Measurements from ENCODE around the gene TLR2. TPM values are rescaled to one million over a fixed set of nuclear protein-coding genes. Genes with fewer than 3 reads are reported as not detected.

The TLR2 gene
- total RNA-seq, 1 donor from 2014 or later: 81.6 TPM

DNA sequence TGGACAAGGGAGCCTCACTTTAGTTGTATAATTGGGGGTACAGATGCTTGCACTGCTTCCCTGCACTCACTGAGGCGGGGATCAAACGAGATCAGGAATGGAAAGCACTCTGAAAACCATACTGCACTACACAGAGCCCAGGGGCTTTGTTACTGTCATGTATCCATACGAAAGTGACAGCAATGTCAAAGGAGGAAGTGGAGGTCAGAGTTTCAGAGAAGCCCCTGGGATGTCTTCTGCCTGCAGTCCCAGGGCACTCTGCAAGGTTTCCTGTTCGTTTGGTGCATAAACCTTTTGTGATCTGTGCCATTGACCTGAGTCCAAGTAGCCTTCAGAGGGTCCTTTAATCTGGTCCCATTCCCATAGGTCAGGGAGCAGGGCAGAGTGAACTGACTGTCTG, 44.6 kb downstream of the TLR2 start:
- DNase-seq (ENCODE audit: low spot score): no peak

DNA sequence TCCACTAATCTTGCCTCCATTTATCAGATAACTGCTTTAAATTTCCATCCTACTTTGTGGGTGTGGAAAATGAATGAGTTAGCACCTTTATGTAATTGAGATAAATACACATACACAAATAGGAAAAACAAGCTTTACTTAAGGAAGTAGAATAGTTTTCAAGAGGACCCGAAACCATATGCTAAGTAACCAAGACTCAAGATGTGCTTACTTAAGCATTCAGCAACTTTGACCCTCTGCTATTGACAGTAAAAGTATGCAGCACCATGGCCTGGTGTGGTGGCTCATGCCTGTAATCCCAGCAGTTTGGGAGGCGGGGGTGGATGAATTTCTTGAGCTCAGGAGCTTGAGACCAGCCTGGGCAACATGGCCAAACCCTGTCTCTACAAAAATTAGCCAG, 45.8 kb downstream of the TLR2 start:
- DNase-seq (ENCODE audit: low spot score): no peak

GRCh38 chr4:153731239-153731638, 47.2 kb downstream of the TLR2 start:
- no peak for DNase-seq (ENCODE audit: low spot score)

GRCh38 chr4:153733751-153734448, 49.8 kb downstream of the TLR2 start:
- no peak for DNase-seq (ENCODE audit: low spot score)

DNA sequence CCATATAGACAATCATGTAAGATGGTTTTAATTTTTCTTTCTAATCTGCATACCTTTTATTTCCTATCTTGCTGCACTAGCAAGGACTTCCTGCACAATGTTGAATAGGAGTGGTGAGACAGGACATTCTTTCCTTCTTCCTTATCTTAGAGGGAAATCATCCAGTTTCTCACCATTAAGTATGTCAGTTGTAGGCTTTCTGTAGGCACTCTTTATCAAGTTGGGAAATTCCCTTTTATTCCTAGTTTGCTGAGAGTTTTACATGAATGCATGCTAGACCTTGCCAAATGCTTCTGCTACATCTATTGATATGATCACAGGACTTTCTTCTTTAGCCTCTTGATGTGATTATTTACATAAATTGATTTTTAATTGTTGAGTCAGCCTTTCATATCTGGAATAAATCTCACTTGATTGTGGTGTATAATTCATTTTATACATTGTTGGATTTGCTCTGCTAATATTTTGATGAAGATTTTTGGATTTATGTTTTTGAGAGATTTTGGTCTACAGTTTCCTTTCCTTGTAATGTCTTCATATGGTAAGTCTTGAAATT, 51.9 kb downstream of the TLR2 start:
- DNase-seq (ENCODE audit: low spot score): no peak

DNA sequence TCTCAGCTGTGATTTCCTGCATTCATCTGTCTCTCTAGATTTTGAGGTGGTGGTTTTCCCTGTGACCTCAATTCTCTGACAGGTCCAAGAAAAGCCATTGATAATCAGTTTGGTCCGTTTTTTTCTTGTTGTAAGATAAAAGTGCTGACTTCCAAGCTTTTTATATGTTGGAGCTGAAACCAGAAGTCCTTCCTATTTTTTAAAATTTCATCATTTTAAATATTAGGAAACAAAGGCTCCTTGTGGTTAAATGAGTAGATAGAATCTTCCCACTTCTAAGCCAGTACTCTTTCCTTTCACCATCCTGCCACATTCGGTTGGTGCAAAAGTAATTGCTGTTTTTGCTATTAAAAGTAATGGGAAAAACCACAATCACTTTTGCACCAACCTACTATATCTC, 57.5 kb downstream of the TLR2 start:
- no peak for DNase-seq (ENCODE audit: low spot score)

- no peak for DNase-seq (ENCODE audit: low spot score)
Measured at GRCh38 chr4:153745651-153746050, 61.6 kb downstream of the TLR2 start.

GRCh38 chr4:153747406-153747955, 63.4 kb downstream of the TLR2 start:
- no peak for DNase-seq (ENCODE audit: low spot score)

- no peak for DNase-seq (ENCODE audit: low spot score)
Measured at GRCh38 chr4:153748378-153748777, 64.3 kb downstream of the TLR2 start.

- no peak for DNase-seq (ENCODE audit: low spot score)
Measured at GRCh38 chr4:153750197-153750817, 66.2 kb downstream of the TLR2 start.

GRCh38 chr4:153755186-153755585, 71.1 kb downstream of the TLR2 start:
- no peak for DNase-seq (ENCODE audit: low spot score)

Other genes starting within 250 kb of the TLR2 start
- gene TMEM131L, start 217.9 kb upstream of the TLR2 start, total RNA-seq: 27.0 TPM
- gene RNF175, start 75.7 kb downstream of the TLR2 start, total RNA-seq: 0.45 TPM
- gene SFRP2, start 104.8 kb downstream of the TLR2 start, total RNA-seq: 38.2 TPM

Data from mesenteric fat pad (tissue), 1 donor.